NCI-H510A treated with DMSO at 0.1 percent for 48 hours (cell line): ENCODE measurements around the gene SP1.
A peak's percentile ranks its signal among the peaks of the same experiment; 100 is the strongest.

Source experiments
- DNase-seq: peaks from one replicate; lab custom pipeline; 2025; lab: John Stamatoyannopoulos, UW

The SP1 gene

DNA sequence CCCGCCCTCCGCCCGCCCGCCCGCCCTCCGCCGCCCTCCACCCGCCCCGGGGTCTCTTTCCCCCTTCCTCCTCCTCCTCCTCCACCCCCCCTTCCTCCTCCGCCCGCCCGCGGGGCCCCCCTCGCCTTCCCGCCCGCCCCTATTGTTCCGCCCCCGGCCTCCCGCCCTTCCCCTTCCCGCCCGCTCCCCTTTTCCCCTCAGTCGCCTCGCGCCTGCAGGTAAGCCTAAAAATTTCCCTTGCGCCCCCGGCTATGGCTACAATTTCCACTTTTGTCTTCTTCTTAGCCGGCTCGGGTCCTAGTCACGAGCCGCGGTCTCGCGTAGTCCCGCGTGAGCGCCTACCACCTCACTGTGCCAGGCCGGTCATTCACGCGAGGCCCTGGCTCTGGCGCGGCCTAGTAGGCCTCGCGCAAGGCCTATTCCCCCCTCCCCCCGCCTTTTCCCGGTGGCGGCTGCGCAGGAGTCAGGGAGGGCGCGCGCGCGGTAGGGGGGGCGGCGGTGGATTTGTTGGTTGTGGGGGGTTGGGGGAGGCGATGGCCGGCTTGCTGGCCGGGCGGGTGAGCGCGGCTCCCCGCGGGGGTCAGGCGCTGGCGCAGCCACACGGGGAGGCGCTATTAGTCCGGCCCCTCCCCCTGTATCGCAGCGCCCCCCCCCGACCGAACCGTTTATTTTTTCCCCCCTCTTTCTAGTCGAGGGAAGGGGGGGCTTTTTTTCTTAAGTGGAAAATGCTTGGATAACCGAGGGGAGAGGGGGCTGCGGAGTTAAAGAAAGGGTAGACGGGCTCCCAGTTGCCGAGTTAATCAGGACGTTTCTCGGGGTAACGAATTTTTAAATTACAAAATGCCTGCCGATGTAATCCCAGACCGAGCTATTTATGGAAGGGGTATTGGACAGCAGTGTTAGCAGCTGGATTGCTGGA lies 72.4 kb downstream of the SP1 start:
- peak; percentile 61 for DNase-seq

DNA sequence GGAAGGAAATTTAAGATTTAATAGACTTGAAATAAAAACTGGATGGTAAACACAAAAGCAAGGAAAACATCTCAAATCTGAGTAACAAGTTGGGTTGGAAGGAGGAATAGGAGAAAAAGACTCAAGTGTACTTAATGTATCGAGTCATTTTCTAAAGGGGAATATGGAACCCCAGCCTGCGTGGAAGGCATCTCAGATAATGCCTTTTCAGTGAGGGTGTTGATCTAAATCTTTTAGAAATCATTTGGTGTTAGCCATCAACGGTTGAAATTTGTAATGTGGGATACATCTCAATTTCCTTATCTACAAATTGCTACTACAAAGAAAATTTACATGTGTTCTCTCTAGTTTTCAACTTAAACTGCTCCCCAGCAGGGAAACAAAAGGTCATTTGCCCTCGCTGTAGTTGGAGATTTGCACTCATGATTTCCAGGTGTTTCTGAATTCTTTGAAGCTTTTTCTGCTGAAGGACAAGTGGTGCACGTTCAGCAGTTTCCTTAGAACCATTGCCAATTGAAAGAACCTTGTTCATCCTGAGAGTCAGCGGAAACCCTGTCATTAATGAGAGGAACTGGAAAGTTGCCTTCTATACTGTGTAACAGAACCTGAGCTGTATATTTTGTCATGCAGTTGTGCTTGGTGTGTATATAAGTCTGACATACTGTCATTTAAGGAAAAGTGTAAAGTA lies 74.1 kb downstream of the SP1 start:
- DNase-seq, result no peak

DNA sequence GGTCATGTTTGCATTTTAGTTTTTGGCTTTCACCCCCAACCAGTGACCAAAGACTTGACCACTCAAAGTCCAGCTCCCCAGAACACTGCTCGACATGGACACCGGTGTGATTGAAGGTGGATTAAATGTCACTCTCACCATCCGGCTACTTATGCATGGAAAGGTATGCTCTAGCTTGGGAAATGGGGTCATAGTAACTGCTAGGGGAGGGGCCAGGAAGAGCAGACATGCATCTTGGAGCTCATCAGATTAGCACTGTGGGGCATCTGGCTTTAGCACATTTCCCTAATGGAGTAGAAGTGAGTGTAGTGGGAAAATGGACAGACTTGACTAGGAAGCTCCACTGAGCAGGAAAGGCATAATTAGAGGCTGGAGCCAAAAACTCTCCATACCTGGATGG lies 74.7 kb downstream of the SP1 start:
- DNase-seq, result no peak

DNA sequence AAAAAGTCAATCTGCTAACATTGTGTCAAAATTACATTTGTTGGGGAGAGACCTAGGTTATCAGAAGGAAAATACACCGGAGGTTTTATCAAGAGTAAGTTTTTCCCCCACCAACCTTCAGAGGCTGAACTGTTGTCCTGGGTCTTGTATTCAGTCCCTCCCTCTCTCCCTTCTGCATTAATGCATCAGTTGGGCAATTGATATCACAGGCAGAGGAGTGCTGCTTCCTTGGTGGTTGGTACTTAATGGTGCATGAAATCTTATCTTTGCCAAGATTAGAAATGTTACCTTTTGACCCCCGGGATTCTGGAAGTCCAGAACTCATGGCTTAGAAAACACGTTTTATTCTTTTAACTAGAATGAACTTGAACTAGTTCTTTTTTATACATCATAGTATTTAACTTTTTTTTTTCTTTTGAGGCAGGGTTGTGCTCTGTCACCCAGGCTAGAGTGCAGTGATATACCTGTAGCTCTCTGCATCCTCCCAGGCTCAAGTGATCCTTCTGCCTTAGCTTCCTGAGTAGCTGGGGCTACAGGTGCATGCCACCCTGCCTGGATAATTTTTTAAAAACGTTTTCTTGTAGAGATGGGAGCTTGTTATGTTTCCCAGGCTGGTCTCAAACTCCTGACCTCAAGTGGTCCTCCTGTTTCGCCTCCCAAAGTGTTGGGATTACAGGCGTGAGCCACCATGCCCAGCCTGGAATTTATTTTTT lies 76.8 kb downstream of the SP1 start:
- DNase-seq, result no peak

DNA sequence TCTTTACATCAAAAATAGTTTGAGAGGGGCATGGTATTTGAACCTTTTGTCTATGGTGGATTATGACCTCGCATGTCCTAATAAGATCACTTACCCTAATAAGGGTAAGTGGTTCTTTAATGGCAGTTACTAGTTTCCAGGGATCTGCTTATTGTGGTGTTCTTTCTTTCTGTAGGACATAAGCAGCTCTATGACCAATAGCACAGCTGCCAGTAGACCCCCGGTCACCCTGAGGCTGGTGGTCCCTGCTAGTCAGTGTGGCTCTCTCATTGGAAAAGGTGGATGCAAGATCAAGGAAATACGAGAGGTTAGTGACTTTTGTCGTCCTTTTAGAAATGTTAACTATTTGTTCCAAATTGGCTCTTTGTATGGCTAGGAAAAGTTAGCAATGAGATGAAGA lies 79.1 kb downstream of the SP1 start:
- DNase-seq, result no peak

DNA sequence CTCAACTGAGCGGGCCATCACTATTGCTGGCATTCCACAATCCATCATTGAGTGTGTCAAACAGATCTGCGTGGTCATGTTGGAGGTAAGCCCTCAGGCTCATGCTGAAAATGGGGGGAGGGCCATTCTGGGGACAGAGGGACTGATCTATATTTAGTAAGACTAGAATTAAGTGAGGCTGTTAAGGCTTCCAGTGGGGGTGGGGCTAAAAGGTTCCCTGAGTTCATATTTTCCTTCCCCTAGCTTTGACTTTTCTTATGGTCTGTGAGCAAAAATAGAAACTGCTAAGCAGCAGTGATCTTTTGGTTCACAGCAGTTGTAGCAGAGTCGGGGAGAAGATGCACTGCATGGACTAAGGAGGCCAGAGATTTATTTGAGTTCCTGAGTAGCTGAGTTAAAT lies 81.1 kb downstream of the SP1 start:
- no peak for DNase-seq

DNA sequence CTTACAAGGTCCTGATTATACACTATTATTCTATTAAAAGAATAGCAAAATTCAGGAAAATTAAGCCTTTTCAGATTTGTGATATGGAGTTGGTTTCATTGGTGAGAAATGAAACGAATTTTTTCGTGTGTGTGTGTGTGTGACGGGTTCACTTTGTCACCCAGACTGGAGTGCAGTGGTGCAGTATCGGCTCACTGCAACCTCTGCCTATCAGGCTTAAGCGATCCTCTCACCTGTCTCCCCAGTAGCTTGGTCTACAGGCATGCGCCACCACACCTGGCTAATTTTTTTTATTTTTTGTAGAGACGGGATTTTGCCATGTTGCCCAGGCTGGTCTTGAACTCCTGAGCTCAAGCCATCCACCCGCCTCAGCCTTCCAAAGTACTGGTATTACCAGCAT lies 81.6 kb downstream of the SP1 start:
- DNase-seq, result no peak

DNA sequence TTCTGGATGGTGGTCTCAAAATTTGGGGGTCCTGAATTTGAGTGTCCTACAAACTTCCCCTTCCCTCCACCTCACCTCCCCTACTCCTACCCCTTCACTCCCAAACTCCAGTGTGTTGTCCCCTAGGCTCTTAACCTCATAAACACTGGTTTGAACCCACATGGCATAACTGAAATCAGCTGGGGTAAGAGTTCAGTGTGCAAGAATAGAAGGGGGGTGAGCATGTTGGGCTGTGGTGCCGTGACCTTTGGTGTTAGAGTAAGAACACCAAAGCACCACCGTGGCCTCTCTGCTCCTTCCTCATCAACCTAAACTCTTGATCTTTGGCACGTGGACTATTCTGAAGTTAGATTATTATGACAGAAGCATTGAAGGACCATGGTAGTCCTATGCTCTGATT lies 83.0 kb downstream of the SP1 start:
- no peak for DNase-seq

DNA sequence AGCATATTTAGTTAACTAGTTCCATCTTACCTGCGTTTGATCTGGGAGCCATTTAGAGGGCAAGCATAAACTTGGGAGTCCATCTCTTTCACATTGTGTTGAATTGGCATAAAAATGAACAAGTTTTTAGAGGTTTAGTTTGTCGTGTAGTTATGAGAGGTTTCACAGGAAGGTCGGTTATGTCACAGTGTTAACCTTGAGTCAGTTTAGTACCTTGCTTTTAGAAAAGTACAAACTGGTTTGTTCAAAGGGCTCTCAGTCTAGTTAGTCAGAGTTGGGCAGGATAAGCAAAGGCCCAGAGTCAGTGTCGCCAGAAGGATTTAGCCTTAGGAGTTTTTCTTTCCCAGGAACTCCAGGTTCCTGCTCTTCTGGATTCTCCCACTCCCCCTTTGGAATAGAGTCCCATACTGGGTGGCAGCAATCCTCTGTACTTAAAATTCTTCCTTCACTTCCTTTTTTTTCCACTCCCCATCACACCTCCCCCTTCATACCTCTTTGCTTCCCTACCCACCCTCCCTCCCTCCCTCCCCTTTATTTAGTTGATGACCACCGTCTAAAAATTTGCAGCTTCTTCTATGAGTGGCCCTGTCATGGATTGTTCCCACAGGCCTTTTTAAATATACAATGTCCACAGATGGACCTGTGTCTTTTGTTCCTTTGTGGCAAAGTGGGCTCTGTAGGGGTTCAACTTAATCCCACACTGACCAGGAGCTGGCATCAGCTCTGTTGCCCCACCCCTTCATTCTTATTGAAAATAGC lies 84.0 kb downstream of the SP1 start:
- DNase-seq, result no peak

DNA sequence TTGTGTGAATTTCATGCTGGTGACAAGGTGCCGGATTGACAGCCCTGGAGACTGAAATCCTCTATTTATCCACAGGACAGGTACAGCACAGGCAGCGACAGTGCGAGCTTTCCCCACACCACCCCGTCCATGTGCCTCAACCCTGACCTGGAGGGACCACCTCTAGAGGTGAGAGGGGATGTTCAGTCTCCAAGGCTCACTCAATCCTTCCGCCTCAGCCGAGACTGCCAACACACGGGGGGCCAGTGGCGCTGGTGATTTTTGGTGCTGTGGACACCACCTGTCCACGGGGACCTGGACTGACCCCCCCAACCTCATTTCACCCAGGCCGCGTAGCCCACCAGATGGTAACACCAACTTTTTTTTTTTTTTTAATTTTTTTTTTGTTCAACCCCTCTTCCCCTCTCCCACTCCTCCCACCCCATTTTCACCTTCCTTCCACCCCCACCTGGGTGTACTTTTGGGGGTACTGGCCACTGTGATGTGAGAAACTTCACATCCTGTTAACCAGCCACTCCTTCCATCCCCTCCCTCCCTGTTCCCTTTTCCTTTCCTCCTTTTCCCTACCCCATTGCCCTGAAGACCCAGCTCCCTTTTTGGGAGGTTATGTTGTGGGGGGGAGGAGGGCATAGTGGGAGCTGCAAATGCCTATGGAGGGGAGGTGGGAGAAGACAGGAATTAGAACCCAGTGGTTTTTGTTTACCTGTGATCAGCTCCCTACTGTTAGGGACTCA lies 84.9 kb downstream of the SP1 start:
- no peak for DNase-seq

DNA sequence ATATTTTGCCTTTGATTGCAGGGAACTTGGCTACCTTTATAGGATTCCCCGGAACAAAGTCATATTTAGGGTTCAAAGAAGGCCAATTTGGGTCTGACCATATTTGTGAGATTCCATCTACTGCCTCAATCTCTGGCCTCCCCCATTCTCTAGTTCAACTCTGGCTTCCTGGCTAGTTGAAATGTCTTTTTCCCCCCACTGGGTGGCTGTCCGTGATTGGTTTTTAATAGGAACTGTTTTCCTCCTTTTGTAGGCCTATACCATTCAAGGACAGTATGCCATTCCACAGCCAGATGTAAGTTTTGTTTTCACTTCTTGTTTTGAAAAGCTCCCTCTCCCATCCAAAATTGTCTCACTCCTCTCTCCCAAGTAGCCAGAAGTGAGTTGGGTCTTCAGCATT lies 85.7 kb downstream of the SP1 start:
- DNase-seq, result no peak
